Uterus (tissue), 4 donors: ENCODE results near the gene PARP14. TPM values are rescaled to one million over a fixed set of nuclear protein-coding genes. Genes with fewer than 3 reads are reported as not detected.

Experiments used
- DNase-seq, 2 donors: peaks; one replicate each; pipeline ENCODE4 v3.0.0-alpha.2; 2019 to 2020
- H3K27ac ChIP-seq, 2 donors: fragments of 200-600 bp; sonication (generic); 1 replicate in 1 of 2; 2 replicates in 1 of 2; pipeline ENCODE4 v1.5.1; 2016 to 2018
- H3K27me3 ChIP-seq, 2 donors: fragments of 200-600 bp; sonication (generic); one replicate each; pipeline ENCODE4 v1.5.1; 2018 to 2019; ENCODE audit warnings: control low read depth in 1 of 2
- H3K36me3 ChIP-seq, 2 donors: fragments of 200-600 bp; sonication (generic); one replicate each; pipeline ENCODE4 v1.5.1; 2019; ENCODE audit warnings: control low read depth in 1 of 2
- H3K4me1 ChIP-seq, 2 donors: fragments of 200-600 bp; sonication (generic); one replicate each; pipeline ENCODE4 v1.5.1; 2018 to 2019; ENCODE audit warnings: control low read depth in 1 of 2
- H3K4me3 ChIP-seq, 2 donors: fragments of 200-600 bp; sonication (generic); 1 replicate in 1 of 2; 2 replicates in 1 of 2; pipeline ENCODE4 v1.5.1; 2018 to 2019; ENCODE audit warnings: mild to moderate bottlenecking in 1 of 2
- H3K9me3 ChIP-seq, 2 donors: fragments of 200-600 bp; sonication (generic); one replicate each; pipeline ENCODE4 v1.5.1; 2019; ENCODE audit warnings: control low read depth in 1 of 2
- POLR2A ChIP-seq, 2 donors: fragments of 450-650 bp; IDR thresholded peaks; one replicate each; pipeline ENCODE4 v1.6.1; 2016; ENCODE audit warnings: antibody characterized with exemption in 2 of 2, mild to moderate bottlenecking in 1 of 2, moderate library complexity in 1 of 2
- intact Hi-C: fragments of 100-400 bp; cut with DNase I; formaldehyde crosslinking; loops from one replicate; pipeline ENCODE4 v1.15.1; 2023; ENCODE audit warnings: low total_unique reads
- total RNA-seq, 4 donors: library from RNA; depleted of rRNA in 3 of 4; stranded (reverse); fragments of >200 nt in 3 of 4; gene quantifications; one replicate each; pipeline versions ENCODE4 v1.1.0 to v1.2.4, GENCODE V29; 2014 to 2023
- TF ChIP-seq, protein P1 (sequence below), 4 experiments: fragments of 200-600 bp in 2 of 4; fragments of 450-650 bp in 2 of 4; sonication (generic) in 2 of 4; IDR thresholded peaks; one replicate each; pipeline ENCODE4 v1.5.1; 2016 to 2019; ENCODE audit warnings: antibody characterized with exemption in 4 of 4, mild to moderate bottlenecking in 2 of 4, moderate library complexity in 1 of 4
- donor health status: DM: yes; HTN: yes; CAD: no.

Gene PARP14
- total RNA-seq, 4 donors from 2014 or later: 32.0 to 62.2 (median 50.2) TPM

DNA sequence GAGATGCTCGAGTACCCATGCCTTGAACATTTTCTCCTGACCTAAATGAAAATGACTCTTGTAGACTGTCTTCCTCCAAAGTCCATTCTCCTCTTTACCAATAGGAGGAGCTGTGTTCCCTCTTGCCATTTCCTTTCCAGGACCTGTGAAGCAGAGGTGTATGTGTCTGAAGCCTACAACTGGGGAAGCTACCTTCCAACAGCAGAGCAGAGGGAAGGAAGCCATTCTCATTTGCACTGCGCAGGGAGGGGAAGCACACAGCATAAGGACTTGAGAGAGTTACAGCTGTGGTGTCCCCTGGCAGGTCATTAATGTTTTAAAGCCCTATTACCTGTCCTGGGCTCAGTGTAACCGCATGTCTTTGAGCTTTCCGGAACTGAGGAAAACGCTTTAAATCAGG, 74.3 kb downstream of the PARP14 start:
- H3K9me3 ChIP-seq: no peaks in the 10 kb centered on the region
- TF ChIP-seq, protein P1, sequence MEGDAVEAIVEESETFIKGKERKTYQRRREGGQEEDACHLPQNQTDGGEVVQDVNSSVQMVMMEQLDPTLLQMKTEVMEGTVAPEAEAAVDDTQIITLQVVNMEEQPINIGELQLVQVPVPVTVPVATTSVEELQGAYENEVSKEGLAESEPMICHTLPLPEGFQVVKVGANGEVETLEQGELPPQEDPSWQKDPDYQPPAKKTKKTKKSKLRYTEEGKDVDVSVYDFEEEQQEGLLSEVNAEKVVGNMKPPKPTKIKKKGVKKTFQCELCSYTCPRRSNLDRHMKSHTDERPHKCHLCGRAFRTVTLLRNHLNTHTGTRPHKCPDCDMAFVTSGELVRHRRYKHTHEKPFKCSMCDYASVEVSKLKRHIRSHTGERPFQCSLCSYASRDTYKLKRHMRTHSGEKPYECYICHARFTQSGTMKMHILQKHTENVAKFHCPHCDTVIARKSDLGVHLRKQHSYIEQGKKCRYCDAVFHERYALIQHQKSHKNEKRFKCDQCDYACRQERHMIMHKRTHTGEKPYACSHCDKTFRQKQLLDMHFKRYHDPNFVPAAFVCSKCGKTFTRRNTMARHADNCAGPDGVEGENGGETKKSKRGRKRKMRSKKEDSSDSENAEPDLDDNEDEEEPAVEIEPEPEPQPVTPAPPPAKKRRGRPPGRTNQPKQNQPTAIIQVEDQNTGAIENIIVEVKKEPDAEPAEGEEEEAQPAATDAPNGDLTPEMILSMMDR (IDR thresholded peaks at IDR 0.05): peak; percentile 21 to 52 (median 34)
- no peak for TF ChIP-seq POLR2A (IDR thresholded peaks at IDR 0.05)
- intact Hi-C loops: no loop called here
- no peak overlapping the region for H3K4me3 ChIP-seq
- no peaks in the 10 kb centered on the region for H3K4me1 ChIP-seq
- no peaks in the 10 kb centered on the region for H3K27me3 ChIP-seq
- no peak overlapping the region for H3K27ac ChIP-seq
- no peaks in the 10 kb centered on the region for H3K36me3 ChIP-seq
- DNase-seq: no peak

DNA sequence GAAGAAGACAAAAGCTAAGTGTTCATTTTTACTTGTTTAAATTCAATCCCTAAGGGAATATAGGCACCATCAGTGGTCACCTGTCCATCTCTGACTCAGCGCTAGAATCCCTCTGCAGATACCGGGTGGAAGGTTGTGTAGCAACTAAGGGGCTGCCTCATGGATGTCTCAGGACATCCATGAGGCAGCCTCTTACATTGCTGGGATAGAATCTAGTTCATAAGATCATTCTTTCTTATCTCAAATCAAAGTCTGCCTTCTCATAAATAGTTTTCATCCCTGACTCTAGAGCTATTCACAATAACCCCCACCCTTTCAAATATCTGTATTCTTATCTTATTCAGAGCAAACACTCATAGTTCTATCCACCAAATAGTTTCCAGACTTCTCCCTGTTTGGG, 74.9 kb downstream of the PARP14 start:
- H3K27ac ChIP-seq: no peak overlapping the region
- H3K27me3 ChIP-seq: no peaks in the 10 kb centered on the region
- H3K9me3 ChIP-seq: no peaks in the 10 kb centered on the region
- no peaks in the 10 kb centered on the region for H3K36me3 ChIP-seq
- TF ChIP-seq, protein P1 (IDR thresholded peaks at IDR 0.05): no peak
- no peak for TF ChIP-seq POLR2A (IDR thresholded peaks at IDR 0.05)
- H3K4me1 ChIP-seq: no peaks in the 10 kb centered on the region
- intact Hi-C loops: no loop called here
- DNase-seq: no peak
- no peak overlapping the region for H3K4me3 ChIP-seq

DNA sequence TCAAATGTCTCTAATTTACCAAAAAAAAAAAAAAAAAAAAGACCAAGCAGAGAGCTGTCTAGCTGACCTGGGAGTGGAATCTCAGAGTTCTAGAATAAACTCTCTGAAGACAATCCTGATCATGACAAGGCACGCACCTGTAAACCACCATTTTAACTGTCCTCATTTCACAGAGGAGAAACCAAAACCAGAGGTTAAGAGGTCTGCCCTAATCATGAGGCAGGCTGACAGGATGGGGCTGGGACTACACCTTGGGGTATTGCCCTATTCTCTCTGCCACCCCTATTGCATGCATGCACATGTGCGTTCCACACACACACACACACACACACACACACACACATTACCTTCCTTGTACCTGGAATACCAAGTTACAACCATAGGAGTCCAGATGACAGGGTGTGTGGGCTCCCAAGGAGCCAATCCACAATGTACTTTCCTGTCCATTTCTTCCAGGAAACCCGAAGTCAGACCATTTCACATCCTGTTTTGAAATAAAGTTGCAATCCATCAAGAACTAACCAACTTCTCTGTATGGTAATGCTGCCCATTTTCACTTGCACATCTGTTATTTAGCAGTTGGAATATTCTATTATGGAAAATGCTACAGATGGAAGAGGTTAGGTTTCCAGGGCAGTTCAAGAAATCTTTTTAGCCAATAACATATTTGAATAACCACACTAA, 78.4 kb downstream of the PARP14 start:
- intact Hi-C loops: no loop called here
- no peak for DNase-seq
- Histone ChIP-seq H3K27me3 (no peaks in the 10 kb centered on the region), H3K4me1 (no peaks in the 10 kb centered on the region), H3K36me3 (no peaks in the 10 kb centered on the region), H3K9me3 (no peaks in the 10 kb centered on the region), H3K4me3 (no peak overlapping the region), H3K27ac (no peak overlapping the region)
- no peak for TF ChIP-seq POLR2A (IDR thresholded peaks at IDR 0.05)
- TF ChIP-seq, protein P1 (IDR thresholded peaks at IDR 0.05): no peak

DNA sequence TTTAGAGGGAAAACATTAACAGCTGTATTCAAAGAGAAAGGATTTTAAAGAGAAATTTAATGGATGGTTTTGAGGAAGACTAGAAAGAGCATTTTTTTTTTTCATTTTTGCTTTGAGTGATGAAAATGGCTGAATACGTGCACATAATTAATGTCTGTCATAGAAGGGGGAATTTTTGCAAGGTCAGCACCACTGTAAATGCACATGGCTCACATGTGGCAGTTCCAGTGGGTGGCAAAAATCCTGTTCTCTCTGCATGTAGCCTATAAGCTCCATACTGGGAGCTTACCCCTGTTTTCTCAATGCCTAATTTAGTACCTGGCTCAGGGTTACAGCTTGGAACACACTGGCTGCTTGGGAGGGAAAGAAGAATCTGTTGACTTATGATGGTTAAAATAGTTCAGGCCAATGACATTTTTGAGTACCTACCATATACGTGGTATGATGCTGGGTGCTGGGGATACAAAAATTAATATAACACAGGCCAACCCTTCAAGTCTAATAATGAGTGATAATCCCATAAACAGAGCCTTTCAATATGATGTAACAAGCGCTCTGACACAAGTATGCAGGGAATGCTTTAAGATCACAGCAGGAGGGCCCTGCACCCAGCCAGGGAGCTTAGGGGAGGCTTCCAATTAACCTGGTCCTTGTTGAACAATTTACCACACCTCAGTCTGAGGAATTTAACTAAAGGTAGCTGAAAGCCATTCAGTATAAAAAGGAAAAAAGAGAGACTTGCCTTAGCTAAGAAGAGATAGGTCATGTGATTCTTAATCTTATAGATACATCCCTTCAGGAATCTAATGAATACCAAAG, 80.0 kb downstream of the PARP14 start:
- TF ChIP-seq, protein P1 (IDR thresholded peaks at IDR 0.05): no peak
- no peak for TF ChIP-seq POLR2A (IDR thresholded peaks at IDR 0.05)
- Histone ChIP-seq H3K36me3 (no peaks in the 10 kb centered on the region), H3K4me1 (no peaks in the 10 kb centered on the region), H3K27ac (no peak overlapping the region), H3K27me3 (no peaks in the 10 kb centered on the region), H3K4me3 (no peak overlapping the region), H3K9me3 (no peaks in the 10 kb centered on the region)
- intact Hi-C loops: no loop called here
- no peak for DNase-seq

DNA sequence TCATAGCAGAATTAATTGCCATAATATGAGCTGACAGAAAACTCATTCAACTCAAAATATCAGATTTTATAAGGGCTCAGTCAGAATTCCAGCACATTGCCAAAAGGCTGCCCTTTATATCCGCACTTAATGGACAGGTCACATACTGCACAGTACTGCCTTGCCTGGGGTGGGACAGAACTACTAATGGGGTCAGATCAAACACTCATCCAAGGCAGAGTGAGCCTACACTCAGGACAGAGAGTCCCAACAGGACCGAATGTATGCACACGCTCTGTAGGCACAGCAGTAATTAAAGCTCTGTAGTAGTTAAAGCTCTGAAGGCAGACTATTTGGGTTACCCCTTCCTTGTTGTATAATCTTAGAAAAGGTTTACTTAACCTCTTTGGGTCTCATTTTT, 85.8 kb downstream of the PARP14 start:
- TF ChIP-seq POLR2A (IDR thresholded peaks at IDR 0.05): no peak
- TF ChIP-seq, protein P1 (IDR thresholded peaks at IDR 0.05): no peak

More for the DNA sequence above, 85.8 kb downstream of the PARP14 start:
- intact Hi-C loops: no loop called here
- no peak overlapping the region for H3K27ac ChIP-seq
- H3K9me3 ChIP-seq: no peaks in the 10 kb centered on the region
- DNase-seq: no peak
- H3K36me3 ChIP-seq: no peaks in the 10 kb centered on the region
- H3K27me3 ChIP-seq: no peaks in the 10 kb centered on the region
- H3K4me1 ChIP-seq: no peaks in the 10 kb centered on the region
- no peak overlapping the region for H3K4me3 ChIP-seq
